CD4-positive, alpha-beta T cell treated with Interleukin-6 for 4 hours (primary cell): ENCODE measurements around the gene ST3GAL6.
"Not testable (repeated sequence)": the region's sequence is repeated elsewhere in the genome, so short reads cannot be mapped to it uniquely, and the experiment has no call there.

ENCODE experiments used
- DNase-seq: peaks from one replicate; pipeline ENCODE4 v3.0.0-alpha.2; 2020; ENCODE audit warnings: mixed read lengths

ST3GAL6 gene

GRCh38 chr3:98807011-98807410, 43.9 kb downstream of the ST3GAL6 start:
- DNase-seq: no peak

DNA sequence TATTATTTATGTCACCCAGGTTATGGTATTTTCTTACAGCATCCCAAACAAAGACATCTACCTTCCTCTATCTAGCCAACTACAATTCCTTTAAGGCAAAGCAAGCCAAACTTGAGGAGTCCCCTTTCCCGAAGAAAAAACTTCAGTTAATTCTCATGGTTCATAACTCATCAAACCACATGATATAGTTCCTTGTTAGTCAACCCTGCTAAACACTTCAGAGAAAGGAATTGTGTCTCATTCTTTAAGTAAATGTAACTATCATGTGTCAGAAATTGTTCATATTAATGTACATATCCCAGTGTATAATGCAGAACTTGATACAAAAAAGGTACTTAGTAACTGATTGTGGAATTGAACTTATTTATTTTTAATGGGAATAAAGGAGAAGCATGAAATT, 44.4 kb downstream of the ST3GAL6 start:
- no peak for DNase-seq

GRCh38 chr3:98808071-98808470, 44.9 kb downstream of the ST3GAL6 start:
- DNase-seq: no peak

- no peak for DNase-seq
Observed at GRCh38 chr3:98809557-98809956, 46.4 kb downstream of the ST3GAL6 start.

- DNase-seq: no peak
Observed at GRCh38 chr3:98811048-98811447, 47.9 kb downstream of the ST3GAL6 start.

DNA sequence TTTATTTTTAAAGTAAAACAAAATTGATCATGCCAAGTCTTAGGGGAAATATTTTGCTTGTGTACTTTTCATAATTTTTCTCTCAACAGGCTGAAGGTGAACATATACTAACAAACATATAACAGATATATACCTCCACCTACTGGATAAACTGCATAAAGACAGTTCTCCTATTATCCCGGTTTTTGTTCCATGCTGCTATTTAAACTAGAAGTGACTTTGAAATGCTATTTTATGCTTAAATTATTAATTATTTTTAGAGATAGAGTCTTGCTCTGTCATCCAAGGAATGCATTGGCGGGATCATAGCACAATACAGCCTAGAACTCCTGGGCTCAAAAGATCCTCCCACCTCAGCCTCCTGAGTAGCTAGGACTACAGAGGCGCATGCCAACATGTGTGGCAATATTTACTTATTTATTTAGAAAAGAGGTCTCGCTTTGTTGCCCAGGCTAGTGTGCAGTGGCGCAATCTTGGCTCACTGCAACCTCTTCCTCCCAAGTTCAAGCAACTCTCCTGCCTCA, 49.8 kb downstream of the ST3GAL6 start:
- DNase-seq: no peak

- no peak for DNase-seq
Observed at GRCh38 chr3:98814817-98815420, 51.8 kb downstream of the ST3GAL6 start.

DNA sequence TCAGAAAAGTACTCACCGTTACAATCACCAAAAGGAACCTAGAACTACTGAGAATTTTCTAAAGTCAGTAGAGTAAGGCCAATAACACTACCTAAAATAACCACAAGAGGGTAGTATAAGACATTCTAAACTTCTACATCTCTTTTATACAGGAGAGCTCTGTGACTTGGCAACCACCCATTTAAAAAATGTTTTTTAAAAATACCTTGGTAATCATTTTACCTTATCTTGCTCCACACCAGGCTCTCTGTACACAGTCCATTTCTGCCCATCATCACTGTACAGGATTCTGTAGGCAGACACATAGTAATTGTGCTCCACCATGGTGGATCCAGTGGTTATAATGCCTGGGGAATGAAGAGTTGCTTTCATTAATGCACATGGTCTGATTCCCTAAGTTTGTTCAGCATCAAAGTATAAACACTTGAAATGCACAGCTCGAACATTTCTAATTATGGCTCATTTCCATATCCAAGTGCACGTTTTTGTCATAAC, 54.5 kb downstream of the ST3GAL6 start:
- no peak for DNase-seq

DNA sequence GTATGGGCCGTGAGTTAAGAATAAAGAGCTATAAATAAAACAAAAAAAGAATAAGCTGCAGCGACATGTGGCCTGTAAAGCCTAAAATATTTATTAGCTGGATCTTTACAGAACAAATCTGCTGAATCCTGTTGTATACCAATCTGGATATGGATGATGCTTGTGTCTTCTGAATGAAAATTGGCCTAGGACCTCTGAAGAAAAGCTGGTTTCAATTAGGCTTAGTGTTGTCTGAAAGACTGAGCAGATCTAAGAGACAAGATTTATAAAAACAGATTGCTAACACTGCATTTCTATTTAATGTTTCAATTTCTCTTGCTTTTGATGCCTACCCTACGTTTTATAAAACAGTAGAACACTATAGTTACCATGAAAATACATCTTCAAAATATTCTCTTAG, 57.9 kb downstream of the ST3GAL6 start:
- no peak for DNase-seq

DNA sequence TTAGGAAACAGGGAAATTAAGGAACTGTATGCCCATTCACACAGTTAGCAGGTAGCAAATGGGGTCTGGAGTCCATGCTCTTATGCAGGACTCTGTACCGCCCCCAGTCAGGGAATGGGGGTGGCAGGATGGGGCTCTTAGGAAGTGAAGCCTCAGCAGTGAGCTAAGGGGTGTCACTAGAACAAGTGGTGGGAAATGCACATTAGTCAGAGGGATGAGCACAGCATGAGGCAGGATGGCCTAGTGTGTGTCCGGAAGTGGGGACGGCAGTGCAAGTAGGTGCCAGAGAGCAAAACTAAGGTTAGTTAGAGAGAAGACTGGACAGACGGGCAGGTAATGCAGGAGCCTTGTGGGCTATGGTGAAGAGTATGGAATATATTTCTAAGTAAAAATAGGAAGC, 60.7 kb downstream of the ST3GAL6 start:
- no peak for DNase-seq

DNA sequence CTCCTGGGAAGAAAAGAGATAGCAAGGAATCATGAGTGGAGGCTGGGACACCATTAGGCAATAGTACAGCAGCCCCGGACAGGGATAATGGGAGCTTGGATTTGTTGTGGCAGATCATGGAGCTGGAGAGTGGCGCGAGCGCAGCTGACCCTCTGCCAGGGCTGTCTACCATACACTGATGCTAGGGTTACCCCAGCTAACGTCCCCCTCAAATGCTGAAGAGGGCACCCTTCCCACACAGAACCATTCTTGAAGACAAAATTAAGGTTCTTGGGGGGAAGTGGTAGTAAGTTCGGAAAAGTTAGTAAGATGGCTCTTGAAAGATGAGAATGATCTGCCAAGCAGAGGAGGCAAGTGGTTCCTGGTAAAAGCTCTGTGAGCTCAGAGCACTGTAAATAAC, 61.1 kb downstream of the ST3GAL6 start:
- DNase-seq: no peak

DNA sequence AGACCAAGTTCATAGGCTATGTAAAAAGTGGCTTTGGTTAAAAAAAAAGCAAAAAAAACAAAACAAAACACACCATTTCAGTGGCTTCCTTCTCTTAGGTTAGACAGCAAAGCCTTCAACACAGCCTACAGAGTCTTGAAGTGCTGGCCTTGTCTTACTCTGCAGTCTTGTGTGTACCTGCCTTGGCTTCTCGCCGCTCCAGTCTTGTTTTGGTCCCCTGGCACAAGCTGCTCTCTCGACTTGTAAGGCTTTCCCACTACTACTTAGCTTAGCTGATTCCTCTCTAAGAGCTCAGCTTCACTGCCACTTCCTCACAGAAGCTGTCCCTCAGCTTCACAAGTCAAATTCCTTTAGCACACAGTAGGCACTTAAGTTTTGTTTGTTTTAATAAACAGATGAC, 63.0 kb downstream of the ST3GAL6 start:
- no peak for DNase-seq

- no peak for DNase-seq
Observed at GRCh38 chr3:98827221-98827920, 64.2 kb downstream of the ST3GAL6 start.

DNA sequence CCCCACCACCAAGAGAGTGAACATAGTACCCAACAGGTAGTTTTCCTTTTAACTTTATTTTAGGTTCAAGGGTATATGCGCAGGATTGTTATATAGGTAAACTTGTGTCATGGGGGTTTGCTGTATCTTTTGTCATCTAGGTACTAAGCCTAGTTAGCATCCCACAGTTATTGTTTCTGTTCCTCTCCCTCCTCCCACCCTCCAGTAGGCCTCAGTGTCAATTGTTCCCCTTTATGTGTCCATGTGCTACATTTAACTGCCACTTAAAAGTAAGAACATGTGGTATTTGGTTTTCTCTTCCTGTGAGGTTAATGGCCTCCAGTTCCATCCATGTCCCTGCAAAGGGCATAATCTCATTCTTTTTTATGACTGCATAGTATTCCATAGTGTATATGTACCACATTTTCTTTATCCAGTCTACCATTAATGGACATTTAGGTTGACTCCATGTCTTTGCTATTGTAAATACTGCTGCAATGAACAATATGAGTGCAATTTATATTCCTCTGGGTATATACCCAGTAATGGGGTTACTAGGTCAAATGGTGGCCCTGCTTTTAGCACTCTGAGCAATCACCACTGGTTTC, 66.2 kb downstream of the ST3GAL6 start:
- no peak for DNase-seq

- DNase-seq: not testable (repeated sequence)
Observed at GRCh38 chr3:98831060-98831459, 67.9 kb downstream of the ST3GAL6 start.

DNA sequence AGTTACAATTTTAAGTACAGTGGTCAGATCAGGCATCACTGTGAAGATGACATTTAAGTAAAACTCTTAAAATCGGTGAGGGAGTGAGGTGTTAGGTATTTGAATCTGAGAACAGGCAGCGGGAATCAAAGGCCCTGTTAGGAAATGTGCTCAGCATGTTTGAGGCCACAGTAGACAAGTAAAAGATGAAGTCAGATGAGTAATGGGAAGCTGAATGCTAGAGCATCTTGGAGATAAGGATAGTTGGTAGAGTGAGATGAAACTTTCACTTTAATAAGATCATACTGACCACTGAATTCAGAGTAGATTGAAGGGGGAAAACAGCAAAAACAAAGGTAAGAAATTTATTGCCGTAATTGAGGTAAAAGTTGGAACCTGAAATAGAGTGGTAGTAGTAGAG, 76.7 kb downstream of the ST3GAL6 start:
- DNase-seq: no peak

GRCh38 chr3:98843266-98843959, 80.3 kb downstream of the ST3GAL6 start:
- no peak for DNase-seq
